GM12891 (cell line): ENCODE results near the gene PPM1H.
"Not testable (repeated sequence)": the region's sequence is repeated elsewhere in the genome, so short reads cannot be mapped to it uniquely, and the experiment has no call there.

Experiments used
- DNase-seq: peaks from one replicate; pipeline ENCODE4 v3.0.0; 2011; ENCODE audit warnings: low spot score; ENCODE audit not compliant: insufficient read length
- FAIRE-seq: peaks from 2 replicates; lab custom pipeline; 2011; peaks lifted over from hg19 to GRCh38; lab: Jason Lieb, UNC
- PAX5 ChIP-seq: IDR thresholded peaks from 2 replicates; pipeline ENCODE4 v1.6.1; 2011; ENCODE audit warnings: low read length, moderate library complexity, mild to moderate bottlenecking; ENCODE audit not compliant: insufficient read depth, severe bottlenecking
- POLR2A ChIP-seq: IDR thresholded peaks from 2 replicates; pipeline ENCODE4 v1.6.1; 2011; ENCODE audit warnings: low read depth, low read length, control low read depth
- POLR2AphosphoS5 ChIP-seq: IDR thresholded peaks from 2 replicates; pipeline ENCODE4 v1.6.1; 2011; ENCODE audit warnings: low read depth, low read length, control low read depth
- POU2F2 ChIP-seq: IDR thresholded peaks from 2 replicates; pipeline ENCODE4 v1.6.1; 2011; ENCODE audit warnings: low read depth, mild to moderate bottlenecking, control low read depth, low read length, moderate library complexity
- SPI1 ChIP-seq: IDR thresholded peaks from 2 replicates; pipeline ENCODE4 v1.6.1; 2011; ENCODE audit warnings: low read depth, low read length, control low read depth
- TAF1 ChIP-seq: IDR thresholded peaks from 2 replicates; pipeline ENCODE4 v1.6.1; 2011; ENCODE audit warnings: low read depth, low read length, control low read depth

Gene PPM1H

DNA sequence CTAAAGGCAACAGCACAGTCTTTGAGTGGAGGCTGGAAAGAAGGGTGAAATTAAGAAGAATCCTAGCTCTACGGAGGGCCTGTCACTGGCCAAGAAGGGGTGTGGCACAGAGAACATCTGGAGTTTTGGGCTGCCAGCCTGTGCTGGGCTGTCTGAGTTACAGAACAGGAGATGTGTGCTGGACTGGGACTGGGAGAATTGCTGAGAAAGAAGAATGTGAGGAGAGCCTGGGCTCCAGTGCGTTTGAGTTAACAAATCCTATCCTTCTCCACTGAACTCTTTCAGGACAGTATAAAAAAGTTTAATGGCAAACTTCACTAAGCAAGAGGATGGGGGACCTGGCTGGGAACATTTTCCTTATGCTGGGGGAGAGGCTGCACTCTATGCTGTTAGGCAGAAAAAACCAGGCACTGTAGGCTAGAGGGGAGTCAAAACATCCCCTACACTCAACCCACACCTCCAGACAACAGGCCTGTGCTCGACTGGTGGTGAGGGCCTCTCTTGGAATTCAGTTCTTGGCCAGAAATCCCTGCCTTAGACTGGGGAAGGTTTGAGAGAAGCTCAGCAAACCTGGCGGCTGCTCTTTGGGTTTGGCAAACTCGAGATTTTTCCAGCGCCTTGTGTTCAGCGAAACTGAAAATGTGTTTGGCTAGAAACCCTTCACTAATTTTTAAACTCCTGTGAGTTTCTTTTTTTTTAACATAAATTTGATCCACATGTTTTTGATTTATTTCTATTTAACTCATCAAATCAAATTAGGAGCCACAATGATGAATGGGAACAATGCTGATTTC, 251.0 kb downstream of the PPM1H start:
- FAIRE-seq, result no peak
- DNase-seq, result no peak
- TF ChIP-seq SPI1 (no peak), POLR2A (no peak), POLR2AphosphoS5 (no peak), PAX5 (no peak), TAF1 (no peak), POU2F2 (no peak)

DNA sequence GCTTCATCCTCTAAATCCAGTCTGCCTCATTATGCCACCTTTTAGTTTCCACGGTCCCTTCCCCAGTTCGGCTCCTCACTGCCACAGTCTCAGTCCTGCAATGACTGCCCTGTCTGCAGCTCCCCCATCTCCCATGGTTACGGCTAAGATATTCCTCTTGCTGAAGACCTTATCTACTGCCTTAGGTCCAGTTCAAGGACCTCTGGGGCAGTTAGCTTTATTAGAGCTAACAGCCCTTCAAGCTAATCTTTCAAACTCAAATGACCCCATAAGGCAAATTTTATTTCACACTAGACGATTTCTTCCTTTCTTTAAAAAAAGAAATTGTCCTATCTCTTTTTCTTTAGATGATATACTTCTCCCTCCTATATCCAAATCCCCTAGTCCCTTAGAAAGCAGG, 253.6 kb downstream of the PPM1H start:
- TF ChIP-seq POLR2AphosphoS5 (no peak), PAX5 (no peak), TAF1 (no peak), POLR2A (no peak), POU2F2 (no peak), SPI1 (no peak)
- DNase-seq (no peak), FAIRE-seq (no peak)

DNA sequence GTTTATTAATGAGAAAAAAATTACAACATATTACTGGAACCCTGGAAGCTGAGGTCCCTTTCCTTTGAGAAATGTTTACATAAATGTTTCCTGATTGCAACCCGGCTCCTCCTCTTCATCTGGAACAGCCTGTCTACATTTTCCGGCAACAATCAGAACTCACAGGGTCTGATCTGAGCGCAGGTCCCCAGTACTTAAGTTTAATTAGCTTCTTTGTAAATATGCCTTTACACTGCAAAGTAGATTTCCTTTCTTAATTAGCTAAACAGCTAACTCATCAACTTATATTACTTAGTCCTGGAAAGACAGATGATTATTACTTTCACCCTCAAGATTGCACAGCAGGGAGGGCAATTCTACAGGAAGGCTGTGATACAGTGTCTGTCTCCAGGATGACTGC, 255.3 kb downstream of the PPM1H start:
- TF ChIP-seq POLR2A (no peak), SPI1 (no peak), POU2F2 (no peak), PAX5 (no peak), TAF1 (no peak), POLR2AphosphoS5 (no peak)
- no peak for FAIRE-seq
- DNase-seq, result no peak

GRCh38 chr12:62677355-62677754, 257.6 kb downstream of the PPM1H start:
- no peak for TF ChIP-seq POLR2AphosphoS5
- TF ChIP-seq TAF1, result no peak
- no peak for TF ChIP-seq POLR2A
- no peak for TF ChIP-seq POU2F2
- TF ChIP-seq PAX5, result no peak
- no peak for TF ChIP-seq SPI1
- DNase-seq (no peak), FAIRE-seq (no peak)

DNA sequence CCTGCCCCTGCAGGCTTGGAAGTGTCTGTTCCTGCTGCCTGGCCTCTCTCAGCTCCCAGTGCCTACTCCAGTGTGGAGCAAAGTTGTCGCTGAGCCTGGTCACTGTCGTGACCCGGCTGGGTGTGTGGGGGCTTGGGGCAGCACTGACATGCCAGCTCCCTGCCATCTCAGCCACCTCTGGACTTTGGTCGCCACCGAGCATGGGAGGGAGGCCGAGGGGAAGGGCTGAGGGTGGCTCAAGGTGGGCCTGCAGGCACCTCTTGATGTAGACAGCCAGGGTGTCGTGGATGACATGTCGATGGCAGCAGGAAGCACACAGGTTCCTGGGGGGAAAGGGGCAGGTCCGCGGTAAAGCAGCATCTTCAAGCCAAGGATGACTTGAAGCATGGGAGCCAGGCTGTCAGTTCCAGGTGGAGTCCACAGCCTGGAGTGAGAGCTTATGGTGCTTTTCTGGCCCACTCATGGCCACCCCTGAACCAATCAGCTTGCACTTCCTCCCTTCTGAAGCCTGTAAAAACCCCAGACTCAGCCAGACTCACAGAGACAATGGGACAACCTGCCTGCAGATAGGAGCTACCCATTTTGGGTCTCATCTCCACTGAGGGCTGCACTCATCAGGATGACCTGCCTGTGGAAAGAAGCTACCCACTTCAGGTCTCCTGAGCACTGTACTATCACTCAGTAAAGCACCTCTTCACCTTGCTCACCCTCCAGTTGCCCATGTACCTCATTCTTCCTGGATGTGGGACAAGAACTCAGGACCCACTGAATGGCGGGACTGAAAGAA, 258.2 kb downstream of the PPM1H start:
- FAIRE-seq, result no peak
- no peak for TF ChIP-seq POLR2A
- no peak for TF ChIP-seq TAF1
- TF ChIP-seq SPI1, result no peak
- no peak for TF ChIP-seq PAX5
- no peak for TF ChIP-seq POLR2AphosphoS5
- TF ChIP-seq POU2F2, result no peak
- no peak for DNase-seq

DNA sequence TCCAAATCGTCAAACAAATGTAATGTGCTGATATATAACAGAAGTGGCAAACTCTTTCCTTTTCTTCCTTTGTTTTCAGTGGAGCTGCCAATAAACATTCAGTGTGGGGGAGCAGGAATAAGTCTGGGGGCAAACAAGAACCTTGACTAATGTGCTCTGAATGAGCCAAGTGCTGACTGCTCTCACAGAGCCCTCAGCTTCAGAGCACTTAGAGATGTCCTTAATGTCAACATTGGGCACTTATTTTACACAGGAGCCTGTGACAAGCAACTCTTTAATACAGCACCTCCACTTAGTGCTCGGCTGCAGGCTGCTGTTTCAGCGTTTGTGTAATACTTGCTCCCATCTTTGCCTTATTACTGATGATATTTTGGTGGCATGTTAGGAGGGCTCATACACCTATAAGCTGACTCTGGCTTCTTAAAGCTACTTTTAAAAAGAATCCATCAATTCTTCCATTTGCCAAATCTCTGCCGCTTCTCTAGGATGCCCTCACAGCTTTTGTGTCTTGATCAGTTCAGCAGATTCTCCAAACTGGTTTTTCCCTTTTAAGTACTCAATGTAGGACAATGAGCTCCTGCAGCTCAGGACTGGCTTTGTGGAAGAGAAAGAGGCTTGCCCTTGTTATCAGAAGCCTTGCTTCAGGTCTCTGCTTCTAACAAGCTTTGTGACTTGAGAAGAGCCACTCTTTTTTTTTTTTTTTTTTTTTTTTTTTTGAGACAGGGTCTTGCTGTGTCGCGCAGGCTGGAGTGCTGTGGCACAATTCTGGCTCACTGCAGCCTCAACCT, 261.7 kb downstream of the PPM1H start:
- TF ChIP-seq TAF1 (no peak), POLR2A (no peak), SPI1 (no peak), PAX5 (no peak), POLR2AphosphoS5 (no peak), POU2F2 (no peak)
- DNase-seq (no peak), FAIRE-seq (no peak)

DNA sequence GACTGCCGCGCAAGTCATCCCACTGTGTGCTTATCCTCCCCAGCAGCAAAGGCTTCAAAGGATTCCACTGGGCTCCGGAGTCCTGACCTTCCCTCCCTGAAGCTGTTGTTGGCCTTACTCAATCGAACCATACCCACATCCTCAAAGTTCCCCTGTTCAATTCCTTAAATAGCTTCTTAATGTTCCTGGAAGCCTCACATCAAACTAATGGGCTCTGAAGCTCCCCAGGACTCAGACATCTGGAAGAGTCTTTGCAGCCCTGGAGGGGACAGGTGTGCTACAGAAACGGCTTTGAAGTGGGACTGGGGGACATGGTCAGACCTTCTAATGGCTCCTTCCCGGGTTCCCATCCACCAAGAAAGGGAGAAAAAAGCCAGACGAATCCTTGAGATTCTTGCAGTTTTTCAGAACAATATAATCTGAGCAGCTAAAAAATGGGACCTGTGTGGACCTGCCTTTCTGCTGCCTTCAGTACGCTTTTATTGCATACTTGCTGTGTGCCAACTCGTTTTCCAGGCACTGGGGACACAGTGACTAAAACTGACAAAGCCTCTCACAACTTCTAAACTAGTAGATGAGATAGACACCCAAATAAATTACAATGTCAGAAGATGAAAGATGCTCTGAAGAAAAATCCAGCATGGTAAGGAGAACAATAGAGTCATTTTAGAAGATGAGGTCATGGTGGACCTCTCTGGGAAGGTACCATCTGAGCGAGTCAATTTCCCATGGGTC, 263.8 kb downstream of the PPM1H start:
- TF ChIP-seq POU2F2 (no peak), POLR2A (no peak), PAX5 (no peak), SPI1 (no peak), POLR2AphosphoS5 (no peak), TAF1 (no peak)
- FAIRE-seq (no peak), DNase-seq (no peak)

DNA sequence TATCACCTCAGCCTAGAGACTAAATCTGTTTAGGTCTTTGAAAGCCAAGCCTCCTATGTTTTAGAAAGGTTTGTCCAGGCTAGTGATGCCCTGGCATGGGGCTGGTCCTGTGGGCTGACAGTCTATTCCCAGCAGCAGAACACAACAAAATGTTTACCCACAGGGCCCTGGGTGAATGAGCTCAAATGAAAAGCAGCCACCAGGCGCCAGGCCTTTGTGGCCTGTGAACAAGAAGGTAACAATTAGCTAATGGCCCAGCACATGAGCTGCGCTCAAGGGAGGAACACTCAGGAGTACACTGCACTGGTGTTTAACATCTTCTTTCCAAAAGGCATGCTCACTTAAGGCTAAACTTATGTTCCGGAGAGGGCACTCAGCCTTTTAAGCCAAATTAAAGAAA, 266.2 kb downstream of the PPM1H start:
- DNase-seq, result no peak
- no peak for TF ChIP-seq PAX5
- no peak for TF ChIP-seq POU2F2
- TF ChIP-seq POLR2A, result no peak
- no peak for TF ChIP-seq TAF1
- TF ChIP-seq POLR2AphosphoS5, result no peak
- TF ChIP-seq SPI1, result no peak

DNA sequence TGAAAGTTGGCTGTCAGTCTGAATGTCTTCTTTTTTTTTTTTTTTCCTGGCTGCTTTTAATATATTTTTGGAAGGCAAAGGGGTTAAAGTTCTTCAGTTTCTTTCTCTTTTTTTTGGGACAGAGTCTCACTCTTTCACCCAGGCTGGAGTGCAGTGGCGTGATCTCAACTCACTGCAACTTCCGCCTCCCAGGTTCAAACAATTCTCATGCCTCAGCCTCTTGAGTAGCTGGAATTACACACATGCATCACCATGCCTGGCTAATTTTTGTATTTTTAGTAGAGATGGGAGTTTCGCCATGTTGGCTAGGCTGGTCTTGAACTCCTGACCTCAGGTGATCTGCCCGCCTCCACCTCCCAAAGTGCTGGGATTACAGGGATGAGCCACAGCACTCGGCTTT, 270.0 kb downstream of the PPM1H start:
- FAIRE-seq, DNase-seq: not testable (repeated sequence)

More for the DNA sequence above, 266.2 kb downstream of the PPM1H start:
- no peak for FAIRE-seq
